SU-DHL-6 (cell line): ENCODE results near the gene FAAH2.

Experiments
- H2AFZ ChIP-seq: fragments of 200-600 bp; sonication (generic); 2 replicates; pipeline ENCODE4 v1.6.1; 2014; ENCODE audit warnings: low read depth, mild to moderate bottlenecking, moderate library complexity, mixed read lengths, antibody characterized with exemption, low read length; ENCODE audit not compliant: severe bottlenecking
- H3F3A ChIP-seq: fragments of 200-600 bp; shearing (Covaris generic); 2 replicates; pipeline ENCODE4 v1.6.0; 2016; ENCODE audit warnings: antibody characterized with exemption, mild to moderate bottlenecking; ENCODE audit not compliant: insufficient read depth
- H3K27ac ChIP-seq: fragments of 200-600 bp; sonication (generic); 2 replicates; pipeline ENCODE4 v1.5.1; 2016; ENCODE audit warnings: low read depth, mild to moderate bottlenecking, low read length, moderate library complexity, mixed read lengths
- H3K27me3 ChIP-seq: fragments of 200-600 bp; sonication (generic), shearing (Covaris generic); 2 replicates; pipeline ENCODE4 v1.6.0; 2014; ENCODE audit warnings: mild to moderate bottlenecking, low read length
- H3K36me3 ChIP-seq: fragments of 200-600 bp; sonication (generic); 2 replicates; pipeline ENCODE4 v1.6.1; 2014; ENCODE audit warnings: mild to moderate bottlenecking, low read length, mixed read lengths
- H3K4me2 ChIP-seq: fragments of 300-600, 200-600 bp; shearing (Covaris generic), sonication (generic); 2 replicates; pipeline ENCODE4 v1.6.0; 2014; ENCODE audit warnings: low read length, low read depth, mild to moderate bottlenecking; ENCODE audit not compliant: poor library complexity, severe bottlenecking
- H3K4me3 ChIP-seq: fragments of 200-600 bp; sonication (generic); 2 replicates; pipeline ENCODE4 v1.5.1; 2014; ENCODE audit warnings: antibody characterized with exemption, low read length, mild to moderate bottlenecking, mixed read lengths; ENCODE audit not compliant: insufficient read depth, poor library complexity, severe bottlenecking
- H3K79me2 ChIP-seq: fragments of 200-600 bp; sonication (generic); 2 replicates; pipeline ENCODE4 v1.6.1; 2014; ENCODE audit warnings: mild to moderate bottlenecking, low read length, moderate library complexity; ENCODE audit not compliant: insufficient read depth
- H3K9ac ChIP-seq: fragments of 200-600 bp; sonication (generic); 2 replicates; pipeline ENCODE4 v1.7.0; 2014; ENCODE audit warnings: mild to moderate bottlenecking, low read length
- H3K9me2 ChIP-seq: fragments of 200-600 bp; sonication (generic); replicated peaks from 2 replicates; pipeline ENCODE4 v1.6.1; 2014; ENCODE audit warnings: low read length; ENCODE audit not compliant: insufficient read depth
- H3K9me3 ChIP-seq: fragments of 200-600 bp; sonication (generic); 2 replicates; pipeline ENCODE4 v1.6.1; 2014; ENCODE audit warnings: low read length, mixed read lengths; ENCODE audit not compliant: insufficient read depth
- H4K20me1 ChIP-seq: fragments of 200-600 bp; sonication (generic); 2 replicates; pipeline ENCODE4 v1.6.1; 2014; ENCODE audit warnings: low read depth, mild to moderate bottlenecking, antibody characterized with exemption, low read length, moderate library complexity, mixed read lengths
- CTCF ChIP-seq: fragments of 200-600 bp; sonication (generic); IDR thresholded peaks from one replicate; pipeline ENCODE4 v1.5.1; 2017; ENCODE audit warnings: antibody characterized with exemption, mild to moderate bottlenecking, low read length, moderate library complexity; ENCODE audit not compliant: insufficient read depth, poor library complexity, severe bottlenecking
- EZH2phosphoT487 ChIP-seq: fragments of 200-600 bp; sonication (generic), shearing (Covaris generic); conservative IDR thresholded peaks from 2 replicates; pipeline ENCODE4 v1.6.1; 2018; ENCODE audit warnings: mild to moderate bottlenecking, antibody characterized with exemption, low read length, moderate library complexity, mixed read lengths

The FAAH2 gene

GRCh38 chrX:57445076-57445475, 158.6 kb downstream of the FAAH2 start:
- H3F3A ChIP-seq = no peaks in the 10 kb centered on the region
- TF ChIP-seq EZH2phosphoT487 = no peak
- no peak for TF ChIP-seq CTCF
- H3K79me2 ChIP-seq = no peaks in the 10 kb centered on the region
- H3K4me3 ChIP-seq = no peak overlapping the region
- no peaks in the 10 kb centered on the region for H3K36me3 ChIP-seq
- H3K27me3 ChIP-seq = no peaks in the 10 kb centered on the region
- no peak overlapping the region for H3K4me2 ChIP-seq
- no peak overlapping the region for H2AFZ ChIP-seq
- no peaks in the 10 kb centered on the region for H3K9me2 ChIP-seq
- H3K9ac ChIP-seq = no peak overlapping the region
- H3K27ac ChIP-seq = no peak overlapping the region
- H3K9me3 ChIP-seq = no peaks in the 10 kb centered on the region
- H4K20me1 ChIP-seq = no peaks in the 10 kb centered on the region

GRCh38 chrX:57445832-57446231, 159.3 kb downstream of the FAAH2 start:
- Histone ChIP-seq H3K79me2 (no peaks in the 10 kb centered on the region), H2AFZ (no peak overlapping the region), H3K9ac (no peak overlapping the region), H3K4me2 (no peak overlapping the region), H3K9me3 (no peaks in the 10 kb centered on the region), H3K27ac (no peak overlapping the region), H3K36me3 (no peaks in the 10 kb centered on the region), H3K27me3 (no peaks in the 10 kb centered on the region), H3K4me3 (no peak overlapping the region), H4K20me1 (no peaks in the 10 kb centered on the region), H3F3A (no peaks in the 10 kb centered on the region), H3K9me2 (no peaks in the 10 kb centered on the region)
- TF ChIP-seq EZH2phosphoT487 = no peak
- TF ChIP-seq CTCF = no peak

- no peaks in the 10 kb centered on the region for H3K9me2 ChIP-seq
These were observed 161.3 kb downstream of the FAAH2 start for GRCh38 chrX:57447856-57448255.

More at GRCh38 chrX:57447856-57448255, 161.3 kb downstream of the FAAH2 start:
- no peak overlapping the region for H2AFZ ChIP-seq
- H3F3A ChIP-seq = no peaks in the 10 kb centered on the region
- H3K27me3 ChIP-seq = no peaks in the 10 kb centered on the region
- TF ChIP-seq EZH2phosphoT487 = no peak
- no peak for TF ChIP-seq CTCF
- no peaks in the 10 kb centered on the region for H3K9me3 ChIP-seq
- no peaks in the 10 kb centered on the region for H3K79me2 ChIP-seq
- H3K4me2 ChIP-seq = no peak overlapping the region
- no peak overlapping the region for H3K4me3 ChIP-seq
- no peaks in the 10 kb centered on the region for H3K36me3 ChIP-seq
- no peaks in the 10 kb centered on the region for H4K20me1 ChIP-seq
- H3K27ac ChIP-seq = no peak overlapping the region
- H3K9ac ChIP-seq = no peak overlapping the region
